Fibroblast of the aortic adventitia (primary cell): Measurements from ENCODE around the gene ITGA2. TPM values are rescaled to one million over a fixed set of nuclear protein-coding genes. Genes with fewer than 3 reads are reported as not detected.

Source experiments
- DNase-seq: peaks from one replicate; pipeline ENCODE4 v3.0.0-alpha.2; 2010; ENCODE audit warnings: low read depth
- H3K4me3 ChIP-seq: 2 replicates; pipeline ENCODE4 v1.5.1; 2011; ENCODE audit warnings: low read depth, mild to moderate bottlenecking, control low read depth, low read length, moderate library complexity
- CTCF ChIP-seq: IDR thresholded peaks from 2 replicates; pipeline ENCODE4 v1.5.1; 2011; ENCODE audit warnings: mild to moderate bottlenecking, low read length, control low read depth, inconsistent platforms; ENCODE audit not compliant: insufficient read depth
- total RNA-seq: library from RNA; depleted of rRNA; stranded (reverse); fragments of >200 nt; gene quantifications from 2 replicates; pipeline ENCODE4 v1.2.3, GENCODE V29; 2012; ENCODE audit warnings: low replicate concordance

ITGA2 gene
- total RNA-seq, 1 donor: 171 TPM

GRCh38 chr5:53002491-53002890 is 13.3 kb downstream of the ITGA2 start:
- no peak for TF ChIP-seq CTCF
- no peak overlapping the region for H3K4me3 ChIP-seq
- DNase-seq: no peak

- no peak for TF ChIP-seq CTCF
Measured at GRCh38 chr5:53003144-53003543, 14.0 kb downstream of the ITGA2 start.

GRCh38 chr5:53006911-53007890 is 18.0 kb downstream of the ITGA2 start:
- no peak overlapping the region for H3K4me3 ChIP-seq
- peak; percentile 58 for DNase-seq
- TF ChIP-seq CTCF: no peak

More at GRCh38 chr5:53003144-53003543, 14.0 kb downstream of the ITGA2 start:
- no peak overlapping the region for H3K4me3 ChIP-seq
- DNase-seq: no peak

- H3K4me3 ChIP-seq: no peak overlapping the region
- no peak for DNase-seq
- no peak for TF ChIP-seq CTCF
Measured at GRCh38 chr5:53008751-53009150, 19.6 kb downstream of the ITGA2 start.

GRCh38 chr5:53009816-53010215 is 20.7 kb downstream of the ITGA2 start:
- TF ChIP-seq CTCF: no peak
- no peak for DNase-seq
- no peak overlapping the region for H3K4me3 ChIP-seq

GRCh38 chr5:53010814-53011213 is 21.7 kb downstream of the ITGA2 start:
- no peak for DNase-seq
- no peak overlapping the region for H3K4me3 ChIP-seq
- TF ChIP-seq CTCF: no peak
